ENCODE results near the gene TM6SF1.

- TF ChIP-seq HDGF (IDR thresholded peaks at IDR 0.05; ENCODE audit: borderline replicate concordance) (no peak), ELF4 (IDR thresholded peaks at IDR 0.05) (no peak), FOXK2 (IDR thresholded peaks at IDR 0.05) (no peak), SP1 (IDR thresholded peaks at IDR 0.05) (no peak), SUZ12 (IDR thresholded peaks at IDR 0.05) (no peak), L3MBTL2 (conservative IDR thresholded peaks at IDR 0.05) (no peak), ARNT (IDR thresholded peaks at IDR 0.05) (no peak), TARDBP (IDR thresholded peaks at IDR 0.05) (no peak), CTBP1 (IDR thresholded peaks at IDR 0.05; ENCODE audit: borderline replicate concordance) (no peak), FOXA1 (IDR thresholded peaks at IDR 0.05) (no peak), FOXM1 (IDR thresholded peaks at IDR 0.05; ENCODE audit: borderline replicate concordance) (no peak), NFRKB (IDR thresholded peaks at IDR 0.05) (no peak), BHLHE40 (IDR thresholded peaks at IDR 0.05; ENCODE audit: borderline replicate concordance) (no peak)
Observed at GRCh38 chr15:83098079-83098478, 9.4 kb upstream of the TM6SF1 start.

Measured in HEK293T (cell line).